Stomach (tissue), 9 donors: ENCODE results near the gene FBXO3. TPM values are rescaled to one million over a fixed set of nuclear protein-coding genes. Genes with fewer than 3 reads are reported as not detected.

Source experiments
- DNase-seq, 2 donors: peaks; one replicate each; pipeline versions ENCODE4 v3.0.0 to v3.0.0-alpha.2; 2013 to 2019
- H3K27ac ChIP-seq, 5 donors: fragments of 200-600 bp in 4 of 5; sonication (generic) in 4 of 5; one replicate each; pipeline ENCODE4 v1.5.1; 2013 to 2019; ENCODE audit warnings: mild to moderate bottlenecking in 1 of 5, moderate library complexity in 1 of 5
- H3K27me3 ChIP-seq, 3 donors: fragments of 200-600 bp; sonication (generic); one replicate each; pipeline ENCODE4 v1.5.1; 2017 to 2019; ENCODE audit warnings: mixed run types in 1 of 3
- H3K36me3 ChIP-seq, 4 donors: fragments of 200-600 bp; sonication (generic); 1 replicate in 3 of 4; 2 replicates in 1 of 4; pipeline ENCODE4 v1.5.1; 2016 to 2019
- H3K4me1 ChIP-seq, 4 donors: fragments of 200-600 bp; sonication (generic); one replicate each; pipeline ENCODE4 v1.5.1; 2016 to 2019
- H3K4me3 ChIP-seq, 4 donors: fragments of 200-600 bp; sonication (generic) in 3 of 4; one replicate each; pipeline ENCODE4 v1.5.1; 2016 to 2019; ENCODE audit warnings: mild to moderate bottlenecking in 1 of 4
- H3K9me3 ChIP-seq, 4 donors: fragments of 200-600 bp; sonication (generic); one replicate each; pipeline ENCODE4 v1.5.1; 2016 to 2019
- CTCF ChIP-seq, 7 experiments: fragments of 450-650 bp in 4 of 7; fragments of 200-600 bp in 3 of 7; sonication (generic) in 3 of 7; IDR thresholded peaks; one replicate each; pipeline ENCODE4 v1.5.1; 2016 to 2019; ENCODE audit warnings: antibody characterized with exemption in 7 of 7, control low read depth in 2 of 7, mild to moderate bottlenecking in 1 of 7
- EP300 ChIP-seq: sonication (generic); formaldehyde crosslinking; IDR thresholded peaks from one replicate; pipeline ENCODE4 v1.6.1; 2017; ENCODE audit warnings: antibody characterized with exemption
- POLR2A ChIP-seq, 4 donors: fragments of 450-650 bp; IDR thresholded peaks; one replicate each; pipeline ENCODE4 v1.6.1; 2016; ENCODE audit warnings: antibody characterized with exemption in 4 of 4, control low read depth in 2 of 4, mild to moderate bottlenecking in 1 of 4, moderate library complexity in 1 of 4
- POLR2AphosphoS5 ChIP-seq, 3 donors: sonication (generic); formaldehyde crosslinking; IDR thresholded peaks; one replicate each; pipeline ENCODE4 v1.6.1; 2016; ENCODE audit warnings: antibody characterized with exemption in 3 of 3
- WGBS, 5 donors: extraction: QIAGEN DNeasy Blood & Tissue Kit in 3 of 5; methylation state at CpG; one replicate each; pipeline versions ENCODE4 v1.1.5 to v1.1.7; 2013 to 2018; 5-methylcytosine and 5-hydroxymethylcytosine counted together
- intact Hi-C: fragments of 100-400 bp; cut with DNase I; formaldehyde crosslinking; loops from one replicate; pipeline ENCODE4 v1.15.1; 2023; ENCODE audit warnings: low total_unique reads
- polyA plus RNA-seq, 3 donors: library from polyadenylated mRNA; stranded (reverse); fragments of 200-250 nt; gene quantifications; one replicate each; pipeline ENCODE4 v1.2.3, GENCODE V29; 2013
- total RNA-seq, 5 donors: library from RNA; depleted of rRNA; stranded (reverse); fragments of >200 nt; gene quantifications; one replicate each; pipeline versions ENCODE4 v1.1.0 to v1.2.3, GENCODE V29; 2014 to 2016
- donor health status: healthy with polysubstance abuse.
- donor health status: Bipolar disorder and iron deficiency.
- donor health status: healthy.

FBXO3 gene
- total and polyA plus RNA-seq, 8 donors: 4.9 to 63.0 (median 25.3) TPM

GRCh38 chr11:33804471-33804870 lies 30.2 kb upstream of the FBXO3 start:
- peaks cover 0 to 49% (median 3%) of the 10 kb centered on the region in 3 donors for H3K27me3 ChIP-seq
- DNase-seq: no peak

GRCh38 chr11:33802194-33802950 lies 28.1 kb upstream of the FBXO3 start:
- Histone ChIP-seq H3K4me1 (peaks cover 9 to 16% (median 12%) of the 10 kb centered on the region in 4 donors), H3K36me3 (no peaks in the 10 kb centered on the region), H3K4me3 (peak overlapping the region; percentile 23 to 32 (median 28)), H3K9me3 (no peaks in the 10 kb centered on the region), H3K27me3 (peaks cover 0 to 66% (median 8%) of the 10 kb centered on the region in 3 donors), H3K27ac (peak overlapping the region in 1 of 5 donors; percentile 15)
- peak; percentile 58 to 87 for DNase-seq
- 1 to 5% (median 2%) methylated on average over 18 of the region's 18 CpGs for WGBS, 5 donors
- peak in 1 of 3 donors; percentile 15 for TF ChIP-seq POLR2AphosphoS5 (IDR thresholded peaks at IDR 0.05)
- TF ChIP-seq EP300: no peak
- intact Hi-C loops: no loop called here

More at GRCh38 chr11:33804471-33804870, 30.2 kb upstream of the FBXO3 start:
- H3K36me3 ChIP-seq: no peaks in the 10 kb centered on the region
- H3K9me3 ChIP-seq: no peaks in the 10 kb centered on the region
- H3K4me1 ChIP-seq: peaks cover 9 to 16% (median 12%) of the 10 kb centered on the region in 4 donors
- intact Hi-C loops: no loop called here
- WGBS, 5 donors: 55 to 62% (median 60%) methylated on average over 2 of the region's 2 CpGs
- TF ChIP-seq POLR2AphosphoS5 (IDR thresholded peaks at IDR 0.05) (no peak), CTCF (IDR thresholded peaks at IDR 0.05) (no peak), POLR2A (IDR thresholded peaks at IDR 0.05) (no peak), EP300 (no peak)
- H3K27ac ChIP-seq: no peak overlapping the region
- H3K4me3 ChIP-seq: no peak overlapping the region

DNA sequence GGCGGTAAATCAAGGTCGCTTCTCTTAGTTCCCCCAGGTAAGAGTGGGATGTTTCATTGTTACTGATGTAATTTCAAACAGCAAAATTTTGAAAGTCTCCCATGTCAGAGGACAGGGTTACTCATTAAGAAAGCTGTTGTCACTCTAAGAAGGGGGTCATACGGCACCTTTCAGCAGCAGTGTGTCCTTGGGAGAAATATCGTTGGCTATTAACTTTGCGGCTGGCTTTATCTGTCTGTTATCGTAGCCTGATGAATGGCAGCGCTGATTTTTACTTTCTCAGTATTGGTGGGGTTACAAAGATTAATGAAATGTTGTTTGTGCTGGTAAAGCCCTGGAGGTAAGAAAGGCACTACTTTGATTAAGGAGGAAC lies 27.5 kb upstream of the FBXO3 start:
- Histone ChIP-seq H3K9me3 (no peaks in the 10 kb centered on the region), H3K27me3 (peaks cover 0 to 69% (median 10%) of the 10 kb centered on the region in 3 donors), H3K27ac (peak overlapping the region in 1 of 5 donors; percentile 15), H3K4me3 (peak overlapping the region in 3 of 4 donors; percentile 28 to 32 (median 28)), H3K4me1 (peaks cover 9 to 16% (median 12%) of the 10 kb centered on the region in 4 donors), H3K36me3 (no peaks in the 10 kb centered on the region)
- 8 to 36% (median 16%) methylated on average over 7 of the region's 7 CpGs for WGBS, 5 donors
- TF ChIP-seq POLR2AphosphoS5 (IDR thresholded peaks at IDR 0.05) (no peak), POLR2A (IDR thresholded peaks at IDR 0.05) (no peak), EP300 (no peak), CTCF (IDR thresholded peaks at IDR 0.05) (no peak)
- peak in 1 of 2 donors; percentile 26 for DNase-seq
- intact Hi-C loops: no loop called here

DNA sequence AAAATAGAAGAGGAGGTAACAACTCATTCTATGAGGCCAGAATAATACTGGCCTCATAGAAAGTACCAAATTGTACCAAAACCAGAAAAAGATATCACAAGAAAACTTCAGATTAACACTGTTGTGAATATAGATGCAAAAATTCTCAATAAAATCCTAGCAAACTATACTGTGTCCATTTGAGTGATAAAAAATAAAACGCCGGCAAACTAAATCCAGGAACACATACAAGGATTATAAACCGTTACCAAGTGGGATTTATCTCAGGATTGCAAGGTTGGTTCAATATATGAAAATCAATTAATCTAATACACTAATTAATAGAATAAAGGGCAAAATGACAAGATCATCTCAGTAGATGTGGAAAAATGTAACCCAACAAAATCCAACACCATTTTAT lies 23.6 kb upstream of the FBXO3 start:
- H3K27me3 ChIP-seq: peaks cover 0 to 71% (median 15%) of the 10 kb centered on the region in 3 donors
- WGBS, 5 donors: 91 to 98% (median 91%) methylated on average over 3 of the region's 3 CpGs

More for the DNA sequence above, 23.6 kb upstream of the FBXO3 start:
- Histone ChIP-seq H3K9me3 (peaks cover 0 to 5% (median 0%) of the 10 kb centered on the region in 4 donors), H3K27ac (no peak overlapping the region), H3K4me1 (peaks cover 9 to 16% (median 12%) of the 10 kb centered on the region in 4 donors), H3K4me3 (no peak overlapping the region), H3K36me3 (no peaks in the 10 kb centered on the region)
- intact Hi-C loops: no loop called here
- no peak for DNase-seq
- TF ChIP-seq POLR2A (IDR thresholded peaks at IDR 0.05) (no peak), POLR2AphosphoS5 (IDR thresholded peaks at IDR 0.05) (no peak), CTCF (IDR thresholded peaks at IDR 0.05) (no peak), EP300 (no peak)
